ENCODE data around the gene PRRT2. TPM values are rescaled to one million over a fixed set of nuclear protein-coding genes. Genes with fewer than 3 reads are reported as not detected.

PRRT2 gene
- total and polyA plus RNA-seq, 2 donors (not counting 3 experiments of a cell fraction or from before 2014, with no cell fraction given), result 3.3 TPM

DNA sequence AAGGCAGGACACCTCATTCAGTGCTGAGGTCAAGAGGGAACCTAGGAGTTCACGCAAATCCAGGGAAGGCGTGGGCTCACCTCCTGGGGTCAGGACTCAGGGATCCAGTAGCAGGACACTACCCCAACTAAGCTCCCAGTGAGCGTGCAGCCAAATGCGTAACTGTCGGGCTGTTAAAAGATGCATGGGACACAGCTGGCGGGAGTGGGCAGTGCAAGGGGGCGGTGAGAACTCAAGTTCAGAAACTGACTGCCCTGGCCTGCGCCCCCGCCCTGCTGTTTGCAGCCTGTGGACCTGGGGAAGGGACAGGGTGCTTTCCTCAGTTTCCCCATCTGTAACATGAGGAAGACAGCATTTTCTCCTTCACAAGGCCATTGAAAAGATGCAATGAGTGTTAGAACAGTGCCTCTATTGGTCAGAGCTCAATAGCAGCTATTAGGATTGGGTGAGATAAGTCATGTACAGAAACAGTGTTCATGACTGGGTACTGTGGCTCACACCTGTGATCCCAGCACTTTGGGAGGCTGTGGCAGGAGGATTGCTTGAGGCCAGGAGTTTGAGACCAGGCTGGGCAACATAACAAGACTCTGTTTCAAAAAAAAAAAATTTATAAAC is 30.8 kb downstream of the PRRT2 start:
- H3K4me1 ChIP-seq (ENCODE audit: control insufficient read depth, extremely low read depth, insufficient read depth, low read length), result no peaks in the 10 kb centered on the region
- BruUV-seq (replicated peaks), result no TSS peak
- no peak overlapping the region for H3K9ac ChIP-seq (replicated peaks; ENCODE audit: extremely low read depth, insufficient read depth, low read length)
- H3K9me3 ChIP-seq (replicated peaks; ENCODE audit: control insufficient read depth, insufficient read depth, low read length), result no peaks in the 10 kb centered on the region
- H2AFZ ChIP-seq (ENCODE audit: low read depth, low read length), result no peak overlapping the region
- intact Hi-C loops (cut with micrococcal nuclease), result no loop called here
- POLR2A ChIA-PET, result interaction anchor here (1.2 kb wide), 1 partner anchor 18 kb away, joined by 3 read pairs; no protein-coding TSS in a partner anchor
- H3K9me1 ChIP-seq (replicated peaks; ENCODE audit: control insufficient read depth, extremely low read depth, insufficient read depth, low read length), result no peaks in the 10 kb centered on the region
- no peaks in the 10 kb centered on the region for H3K27me3 ChIP-seq (ENCODE audit: control insufficient read depth in 2 of 2, insufficient read depth in 2 of 2, low read length in 2 of 2)
- no peak overlapping the region for H3K4me3 ChIP-seq (replicated peaks in 1 of 3; ENCODE audit: insufficient read depth in 1 of 3, low read depth in 1 of 3, low read length in 3 of 3)
- H4K20me1 ChIP-seq (replicated peaks; ENCODE audit: control insufficient read depth, extremely low read depth, insufficient read depth, low read length), result no peaks in the 10 kb centered on the region
- CTCF ChIA-PET, result interaction anchor here (0.7 to 1.5 kb wide), 6 partner anchors 17 to 189 kb away, joined by 3 to 7 read pairs (median 3); partner anchors contain the start of genes PAGR1 and TLCD3B
- peaks cover 0 to 21% of the 10 kb centered on the region in 2 experiments for H3K36me3 ChIP-seq (ENCODE audit: control insufficient read depth in 2 of 2, extremely low read depth in 1 of 2, insufficient read depth in 2 of 2, low read length in 2 of 2)
- DNase-seq (ENCODE audit: low read depth, low spot score), result no peak
- dilution Hi-C loops (cut with MboI; ENCODE audit: extremely low pct_ligation_motif_present, low sequenced_read_pairs), result no loop called here
- TF ChIP-seq POLR2AphosphoS5 (IDR thresholded peaks at IDR 0.05; ENCODE audit: insufficient read depth, low read depth, low read length), result no peak
- TF ChIP-seq FOS (IDR thresholded peaks at IDR 0.05; ENCODE audit: borderline replicate concordance, insufficient read depth, low read length), result no peak
- no peak for TF ChIP-seq JUN (IDR thresholded peaks at IDR 0.05; ENCODE audit: borderline replicate concordance, insufficient read depth, insufficient read length, low read depth)
- H3K4me2 ChIP-seq (ENCODE audit: insufficient read depth, low read length), result no peak overlapping the region
- FAIRE-seq, result peak; percentile 47
- no peak overlapping the region for H3K27ac ChIP-seq (ENCODE audit: insufficient read depth, low read depth, low read length)
- no peaks in the 10 kb centered on the region for H3K79me2 ChIP-seq (ENCODE audit: control insufficient read depth, insufficient read depth, low read length)

DNA sequence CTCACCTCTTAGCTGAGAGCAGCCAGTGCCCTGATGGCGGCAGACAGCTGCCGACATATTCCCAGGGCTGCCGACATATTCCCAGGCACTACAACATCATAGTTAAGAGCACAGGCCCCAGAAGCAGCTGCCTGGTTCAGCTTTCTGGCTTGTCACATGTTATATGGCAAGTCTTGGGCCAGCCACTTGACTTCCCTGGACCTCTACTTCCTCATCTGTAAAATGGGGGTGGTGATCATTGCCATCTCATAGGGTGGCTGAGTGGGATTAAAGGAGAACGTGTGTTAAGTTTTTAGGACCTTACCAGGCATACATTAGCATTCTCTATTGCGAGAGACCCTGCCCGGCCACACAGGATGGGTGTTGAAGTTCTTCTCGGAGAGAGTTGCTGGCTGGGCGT is 31.9 kb downstream of the PRRT2 start:
- H3K9ac ChIP-seq (replicated peaks; ENCODE audit: extremely low read depth, insufficient read depth, low read length), result no peak overlapping the region
- H3K9me3 ChIP-seq (replicated peaks; ENCODE audit: control insufficient read depth, insufficient read depth, low read length), result no peaks in the 10 kb centered on the region
- dilution Hi-C loops (cut with MboI; ENCODE audit: extremely low pct_ligation_motif_present, low sequenced_read_pairs) (no loop called here), intact Hi-C loops (cut with micrococcal nuclease) (no loop called here)
- H3K27me3 ChIP-seq (ENCODE audit: control insufficient read depth in 2 of 2, insufficient read depth in 2 of 2, low read length in 2 of 2), result no peaks in the 10 kb centered on the region
- no peak overlapping the region for H3K4me2 ChIP-seq (ENCODE audit: insufficient read depth, low read length)
- H4K20me1 ChIP-seq (replicated peaks; ENCODE audit: control insufficient read depth, extremely low read depth, insufficient read depth, low read length), result no peaks in the 10 kb centered on the region
- H3K9me1 ChIP-seq (replicated peaks; ENCODE audit: control insufficient read depth, extremely low read depth, insufficient read depth, low read length), result no peaks in the 10 kb centered on the region
- peaks cover 0 to 21% of the 10 kb centered on the region in 2 experiments for H3K36me3 ChIP-seq (ENCODE audit: control insufficient read depth in 2 of 2, extremely low read depth in 1 of 2, insufficient read depth in 2 of 2, low read length in 2 of 2)
- DNase-seq (ENCODE audit: low read depth, low spot score) (no peak), FAIRE-seq (no peak)
- no peaks in the 10 kb centered on the region for H3K79me2 ChIP-seq (ENCODE audit: control insufficient read depth, insufficient read depth, low read length)
- TF ChIP-seq EZH2 (IDR thresholded peaks at IDR 0.05; ENCODE audit: borderline replicate concordance, low read depth, low read length, severe bottlenecking) (no peak), GATA2 (IDR thresholded peaks at IDR 0.05; ENCODE audit: insufficient read depth, insufficient read length, low read depth, low read length) (no peak), POLR2AphosphoS5 (IDR thresholded peaks at IDR 0.05; ENCODE audit: insufficient read depth, low read depth, low read length) (no peak), FOS (IDR thresholded peaks at IDR 0.05; ENCODE audit: borderline replicate concordance, insufficient read depth, low read length) (no peak), JUN (IDR thresholded peaks at IDR 0.05; ENCODE audit: borderline replicate concordance, insufficient read depth, insufficient read length, low read depth) (no peak), POLR2A (IDR thresholded peaks at IDR 0.05; ENCODE audit: low read depth, low read length) (no peak), MYC (IDR thresholded peaks at IDR 0.05; ENCODE audit: low read depth, low read length) (no peak)
- TF ChIP-seq, protein P1, sequence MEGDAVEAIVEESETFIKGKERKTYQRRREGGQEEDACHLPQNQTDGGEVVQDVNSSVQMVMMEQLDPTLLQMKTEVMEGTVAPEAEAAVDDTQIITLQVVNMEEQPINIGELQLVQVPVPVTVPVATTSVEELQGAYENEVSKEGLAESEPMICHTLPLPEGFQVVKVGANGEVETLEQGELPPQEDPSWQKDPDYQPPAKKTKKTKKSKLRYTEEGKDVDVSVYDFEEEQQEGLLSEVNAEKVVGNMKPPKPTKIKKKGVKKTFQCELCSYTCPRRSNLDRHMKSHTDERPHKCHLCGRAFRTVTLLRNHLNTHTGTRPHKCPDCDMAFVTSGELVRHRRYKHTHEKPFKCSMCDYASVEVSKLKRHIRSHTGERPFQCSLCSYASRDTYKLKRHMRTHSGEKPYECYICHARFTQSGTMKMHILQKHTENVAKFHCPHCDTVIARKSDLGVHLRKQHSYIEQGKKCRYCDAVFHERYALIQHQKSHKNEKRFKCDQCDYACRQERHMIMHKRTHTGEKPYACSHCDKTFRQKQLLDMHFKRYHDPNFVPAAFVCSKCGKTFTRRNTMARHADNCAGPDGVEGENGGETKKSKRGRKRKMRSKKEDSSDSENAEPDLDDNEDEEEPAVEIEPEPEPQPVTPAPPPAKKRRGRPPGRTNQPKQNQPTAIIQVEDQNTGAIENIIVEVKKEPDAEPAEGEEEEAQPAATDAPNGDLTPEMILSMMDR (IDR thresholded peaks at IDR 0.05; ENCODE audit: extremely low read depth in 1 of 2, insufficient read depth in 1 of 2, low read depth in 1 of 2, low read length in 2 of 2), result no peak
- TF ChIP-seq, protein P2, sequence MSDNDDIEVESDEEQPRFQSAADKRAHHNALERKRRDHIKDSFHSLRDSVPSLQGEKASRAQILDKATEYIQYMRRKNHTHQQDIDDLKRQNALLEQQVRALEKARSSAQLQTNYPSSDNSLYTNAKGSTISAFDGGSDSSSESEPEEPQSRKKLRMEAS (IDR thresholded peaks at IDR 0.05; ENCODE audit: insufficient read depth, insufficient read length), result no peak
- H3K27ac ChIP-seq (ENCODE audit: insufficient read depth, low read depth, low read length), result no peak overlapping the region
- H3K4me1 ChIP-seq (ENCODE audit: control insufficient read depth, extremely low read depth, insufficient read depth, low read length), result no peaks in the 10 kb centered on the region
- POLR2A ChIA-PET, result no interaction called here
- H3K4me3 ChIP-seq (replicated peaks in 1 of 3; ENCODE audit: insufficient read depth in 1 of 3, low read depth in 1 of 3, low read length in 3 of 3), result no peak overlapping the region
- no TSS peak for BruUV-seq (replicated peaks)
- H2AFZ ChIP-seq (ENCODE audit: low read depth, low read length), result no peak overlapping the region
- CTCF ChIA-PET, result interaction anchor here (0.9 to 1.5 kb wide), 2 partner anchors 36 to 77 kb away, joined by 3 to 6 read pairs; no protein-coding TSS in a partner anchor

All from endothelial cell of umbilical vein (primary cell).